ENCODE measurements around the gene OR10A4.
"Not testable (repeated sequence)": the region's sequence is repeated elsewhere in the genome, so short reads cannot be mapped to it uniquely, and the experiment has no call there.

The OR10A4 gene

GRCh38 chr11:6876325-6876724, at the start of gene OR10A4:
TSS of gene OR10A4 (plus strand) at chr11:6876625. CDS start at chr11:6876648, 23 bp downstream.
- no peak for DNase-seq (ENCODE audit: low spot score)

GRCh38 chr11:6828103-6828502, 48.3 kb upstream of the OR10A4 start:
- no peak for DNase-seq (ENCODE audit: low spot score)

DNA sequence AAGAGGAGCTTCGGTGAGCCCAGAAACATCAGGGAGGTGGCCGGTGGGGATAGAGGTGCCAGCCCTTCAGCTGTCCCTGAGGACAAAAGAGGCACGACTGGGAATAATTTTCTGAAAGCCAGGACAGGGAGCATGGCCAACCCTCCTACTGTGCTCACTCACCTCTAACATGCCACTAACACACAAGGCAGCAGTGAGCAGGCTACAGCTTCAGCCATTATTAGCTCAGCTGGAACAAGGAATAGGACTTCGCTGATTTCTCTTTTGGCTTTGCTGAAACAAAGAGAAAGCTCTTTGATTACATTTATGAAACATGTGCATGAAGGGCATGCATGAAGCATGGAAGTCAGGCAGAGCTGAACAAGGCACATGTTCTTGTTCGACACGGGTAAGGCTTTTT, 43.1 kb upstream of the OR10A4 start:
- no peak for DNase-seq (ENCODE audit: low spot score)

DNA sequence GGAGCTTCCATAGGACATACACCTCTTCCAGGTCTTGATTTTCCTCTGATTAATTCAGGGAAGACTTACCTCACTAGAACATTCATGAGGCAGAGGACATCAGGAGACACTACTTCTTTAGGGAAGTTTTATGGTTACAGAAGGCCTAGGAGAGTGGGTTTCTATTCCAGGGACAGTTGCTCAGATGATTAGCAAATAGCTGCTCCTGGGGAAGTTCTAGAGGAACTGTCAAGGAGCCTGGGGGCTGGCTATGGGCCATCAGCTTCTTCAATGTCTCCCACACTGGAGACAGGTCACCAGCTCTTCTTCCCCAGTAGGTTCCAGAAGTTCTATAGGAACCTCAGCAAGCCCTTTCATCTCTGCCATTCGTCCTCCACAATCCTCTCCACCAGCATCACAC, 42.4 kb upstream of the OR10A4 start:
- DNase-seq (ENCODE audit: low spot score) = no peak

DNA sequence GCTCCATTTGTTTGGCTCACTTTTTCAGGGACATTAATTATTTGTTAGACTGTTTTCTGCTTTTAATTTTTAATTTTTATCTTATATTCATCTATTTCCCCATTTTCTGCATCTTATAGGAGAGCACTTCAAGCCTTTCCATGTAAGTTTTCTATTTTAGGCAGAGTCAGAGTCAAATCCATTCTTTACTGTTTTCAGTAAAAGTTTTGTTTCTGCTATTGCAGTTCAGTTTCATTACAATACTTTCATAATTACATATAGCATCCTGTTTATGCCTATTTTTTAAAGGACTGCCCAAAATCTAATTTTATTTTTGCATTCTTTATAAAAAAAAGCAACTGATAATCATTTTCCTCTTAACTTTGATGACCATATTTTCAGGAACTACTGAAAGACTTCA, 34.7 kb upstream of the OR10A4 start:
- no peak for DNase-seq (ENCODE audit: low spot score)

DNA sequence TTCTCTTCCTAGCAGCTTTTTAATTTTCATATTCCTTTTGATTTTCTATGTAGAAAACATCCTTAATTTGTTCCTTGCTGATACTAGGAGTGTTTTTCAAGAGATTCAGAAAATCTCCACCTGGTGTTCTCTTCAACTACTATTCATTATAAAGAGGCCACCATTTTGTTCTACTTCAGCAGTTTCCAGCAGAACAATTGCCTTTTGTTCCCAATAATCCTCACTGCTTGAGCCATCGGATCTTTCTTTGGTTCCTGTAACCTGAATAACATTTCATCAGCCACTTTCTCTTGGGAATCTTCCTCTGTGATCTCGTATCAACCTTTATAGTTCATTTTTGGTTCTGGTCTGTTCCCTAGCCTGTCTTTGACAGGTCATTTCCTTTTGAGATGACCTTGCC, 32.8 kb upstream of the OR10A4 start:
- DNase-seq (ENCODE audit: low spot score) = no peak

DNA sequence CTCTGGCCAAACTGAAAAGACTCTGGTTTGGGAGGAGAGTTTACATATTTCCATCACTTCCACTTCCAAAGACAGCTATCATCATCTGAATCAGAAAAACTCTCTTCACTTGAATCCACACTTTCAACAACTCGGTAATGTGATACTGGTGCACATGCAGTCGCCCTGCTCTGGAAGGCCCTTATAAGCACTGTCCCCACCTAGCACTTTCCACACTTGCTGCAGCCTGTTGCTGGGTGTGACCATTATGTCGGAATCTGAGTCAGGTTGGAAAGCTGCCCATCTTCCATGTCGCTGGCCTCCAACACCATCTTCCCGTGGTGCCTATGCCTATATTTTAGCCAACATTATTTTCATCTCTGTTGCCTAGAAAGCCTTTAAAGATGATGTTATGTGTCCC, 32.1 kb upstream of the OR10A4 start:
- DNase-seq (ENCODE audit: low spot score) = no peak

DNA sequence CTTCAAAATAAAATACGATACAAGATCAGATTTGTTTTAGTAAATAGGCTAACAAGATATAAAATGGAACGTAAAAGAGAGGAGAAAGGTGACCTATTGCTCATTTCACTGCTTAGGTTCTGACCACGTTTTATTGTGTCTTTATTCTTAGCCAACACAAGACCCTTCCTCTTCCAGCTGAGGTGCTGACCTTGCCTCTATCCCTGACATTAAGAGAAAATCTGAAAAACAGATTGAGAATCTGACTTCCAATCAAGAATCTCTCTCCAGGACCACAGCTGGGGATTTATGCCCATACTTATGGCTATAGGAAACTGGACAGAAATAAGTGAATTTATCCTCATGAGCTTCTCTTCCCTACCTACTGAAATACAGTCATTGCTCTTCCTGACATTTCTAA, 31.0 kb upstream of the OR10A4 start, which contains the start of gene OR10A5:
Gene OR10A5, plus strand, starts transcription at position 301 of the 400 bp plus-strand sequence. Its CDS starts 0 bp downstream, at position 301.
- DNase-seq (ENCODE audit: low spot score) = no peak

- no peak for DNase-seq (ENCODE audit: low spot score)
These were observed 25.9 kb upstream of the OR10A4 start for GRCh38 chr11:6850526-6850925.

- not testable (repeated sequence) for DNase-seq (ENCODE audit: low spot score)
These were observed 21.6 kb upstream of the OR10A4 start for GRCh38 chr11:6854801-6855200.

- no peak for DNase-seq (ENCODE audit: low spot score)
These were observed 20.4 kb upstream of the OR10A4 start for GRCh38 chr11:6855971-6856541.

DNA sequence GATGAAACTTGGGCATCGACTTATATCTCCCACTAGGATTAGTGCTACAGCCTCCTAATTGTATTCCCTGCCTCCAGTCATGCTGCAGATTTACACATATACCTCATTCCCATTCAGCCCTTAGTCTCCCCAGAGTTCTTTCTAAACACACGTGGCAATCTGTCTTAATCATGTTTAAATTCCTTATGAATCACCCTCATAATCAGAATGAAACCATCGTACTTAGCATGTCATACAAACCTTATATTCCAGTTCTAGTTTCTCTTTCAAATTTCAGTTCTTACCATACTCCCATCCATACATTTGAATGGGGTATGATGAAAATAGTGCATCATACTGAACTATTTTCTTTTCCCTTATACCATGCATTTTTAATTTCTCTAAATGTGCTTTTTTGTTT, 19.6 kb upstream of the OR10A4 start:
- no peak for DNase-seq (ENCODE audit: low spot score)

- DNase-seq (ENCODE audit: low spot score) = no peak
These were observed 13.5 kb upstream of the OR10A4 start, which contains the start of gene OR10A2 for GRCh38 chr11:6862961-6863360. TSS of gene OR10A2 (plus strand) at chr11:6863057. CDS start at chr11:6869755, 6,698 bp downstream.

- no peak for DNase-seq (ENCODE audit: low spot score)
These were observed 12.0 kb upstream of the OR10A4 start for GRCh38 chr11:6864438-6864837.

DNA sequence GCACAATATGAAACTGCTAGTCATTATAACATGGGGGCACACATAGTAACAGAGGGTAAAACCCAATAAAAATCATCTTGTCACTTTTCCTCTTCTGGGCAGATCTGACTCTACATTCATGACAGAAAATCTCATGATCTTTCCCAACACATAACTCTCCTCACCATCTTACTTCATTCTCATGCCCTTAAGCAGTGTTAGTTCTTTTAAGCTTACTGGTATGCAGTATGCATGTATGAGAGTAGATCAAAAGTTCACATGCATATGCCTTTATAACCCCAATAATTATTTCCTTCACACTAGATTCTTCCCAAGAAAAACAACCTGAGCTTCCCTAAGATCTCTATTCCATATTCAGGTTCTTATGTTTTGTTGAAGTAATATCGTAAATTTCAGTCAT, 5.1 kb upstream of the OR10A4 start:
- DNase-seq (ENCODE audit: low spot score) = no peak

GRCh38 chr11:6875761-6876160, 664 bp upstream of the OR10A4 start:
- no peak for DNase-seq (ENCODE audit: low spot score)

- no peak for DNase-seq (ENCODE audit: low spot score)
These were observed 489 bp downstream of the OR10A4 start for GRCh38 chr11:6876914-6877313.

DNA sequence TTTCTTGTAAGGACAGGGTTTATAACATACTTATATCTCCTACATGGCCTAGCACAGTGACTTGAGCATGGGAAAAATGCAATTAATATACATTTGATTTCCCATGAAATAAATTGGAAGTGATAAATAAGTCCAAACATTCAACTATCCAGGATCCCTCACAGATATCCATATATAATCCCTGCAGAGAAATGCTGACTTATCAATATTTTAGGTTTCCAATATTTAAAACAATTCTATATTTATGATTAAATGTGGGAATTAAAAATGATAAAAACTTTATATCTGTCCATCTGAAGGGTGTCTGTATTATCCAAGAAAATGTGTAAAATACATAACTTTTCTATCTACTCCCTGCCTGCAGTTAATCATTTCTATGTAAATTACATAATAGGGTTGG, 6.3 kb downstream of the OR10A4 start:
- DNase-seq (ENCODE audit: low spot score) = no peak

GRCh38 chr11:6887711-6888110, 11.3 kb downstream of the OR10A4 start:
- DNase-seq (ENCODE audit: low spot score) = not testable (repeated sequence)

GRCh38 chr11:6888830-6889229, 12.4 kb downstream of the OR10A4 start:
- no peak for DNase-seq (ENCODE audit: low spot score)

DNA sequence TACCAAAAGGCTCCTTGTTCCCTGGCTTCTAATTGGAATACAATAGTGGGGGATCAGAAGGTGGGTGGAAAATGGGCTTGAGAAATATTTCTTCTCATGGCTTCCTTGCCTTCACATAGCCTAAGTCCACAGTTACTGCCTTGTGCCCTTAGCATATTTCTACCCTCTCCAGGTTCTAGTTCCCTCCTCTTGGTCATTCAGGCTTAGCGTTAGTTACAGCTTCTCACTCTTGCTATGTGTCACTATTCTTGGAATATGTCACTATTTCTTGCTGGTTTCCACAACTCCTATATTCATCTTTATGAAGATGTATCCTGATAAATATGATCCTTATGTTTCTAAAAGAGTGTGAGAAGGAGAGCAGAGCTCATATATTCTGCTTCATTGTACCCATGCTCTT, 13.4 kb downstream of the OR10A4 start:
- no peak for DNase-seq (ENCODE audit: low spot score)

- no peak for DNase-seq (ENCODE audit: low spot score)
These were observed 16.0 kb downstream of the OR10A4 start, which contains the start of gene OR2D2 for GRCh38 chr11:6892400-6892799. TSS of gene OR2D2 (minus strand) at chr11:6892500. CDS start at chr11:6892500, 0 bp downstream.

DNA sequence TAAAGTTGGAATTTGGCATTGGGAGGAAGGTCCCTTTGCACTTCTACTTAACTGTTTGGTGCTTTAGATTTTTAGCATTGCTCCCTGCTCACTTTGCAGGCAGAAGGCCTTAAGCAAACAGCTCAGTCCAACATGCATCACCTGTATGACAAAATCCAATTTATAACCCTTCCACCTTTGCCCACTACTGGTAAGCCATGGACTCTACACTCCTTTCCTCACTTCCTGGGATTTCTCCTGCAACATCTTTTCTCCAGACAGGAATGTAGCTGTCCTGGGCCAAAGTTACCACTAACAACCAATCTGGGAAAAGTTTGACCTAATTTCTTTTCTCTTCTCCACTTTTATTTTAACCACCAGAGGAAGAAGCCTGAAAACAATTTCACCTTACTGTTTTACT, 17.7 kb downstream of the OR10A4 start:
- DNase-seq (ENCODE audit: low spot score) = no peak

GRCh38 chr11:6895010-6895409, 18.6 kb downstream of the OR10A4 start:
- DNase-seq (ENCODE audit: low spot score) = no peak

Data from ecto neural progenitor cell (in vitro differentiated cells).